ENCODE results near the gene OPHN1. TPM values are rescaled to one million over a fixed set of nuclear protein-coding genes. Genes with fewer than 3 reads are reported as not detected.

The OPHN1 gene
- total RNA-seq, 2 donors from 2014 or later = 2.5 to 4.3 TPM

GRCh38 chrX:68421636-68422035, 11.7 kb downstream of the OPHN1 start:
- no peaks in the 10 kb centered on the region for H3K36me3 ChIP-seq
- H3K27ac ChIP-seq = no peak overlapping the region
- DNase-seq (ENCODE audit: low spot score) = no peak
- no peak for TF ChIP-seq CTCF (IDR thresholded peaks at IDR 0.05)
- no peaks in the 10 kb centered on the region for H3K27me3 ChIP-seq
- H3K4me1 ChIP-seq = peaks cover 0 to 4% of the 10 kb centered on the region in 2 donors
- H3K9me3 ChIP-seq = no peaks in the 10 kb centered on the region
- no peak overlapping the region for H3K4me3 ChIP-seq

- Histone ChIP-seq H3K9me3 (no peaks in the 10 kb centered on the region), H3K4me3 (no peak overlapping the region), H3K36me3 (no peaks in the 10 kb centered on the region), H3K27me3 (no peaks in the 10 kb centered on the region), H3K27ac (no peak overlapping the region), H3K4me1 (peaks cover 0 to 7% of the 10 kb centered on the region in 2 donors)
- TF ChIP-seq CTCF (IDR thresholded peaks at IDR 0.05) = no peak
- DNase-seq (ENCODE audit: low spot score) = no peak
Measured at GRCh38 chrX:68420559-68420958, 12.7 kb downstream of the OPHN1 start.

GRCh38 chrX:68419975-68420374, 13.3 kb downstream of the OPHN1 start:
- H3K36me3 ChIP-seq = no peaks in the 10 kb centered on the region
- H3K27ac ChIP-seq = no peak overlapping the region
- H3K9me3 ChIP-seq = no peaks in the 10 kb centered on the region
- no peaks in the 10 kb centered on the region for H3K27me3 ChIP-seq
- peaks cover 0 to 10% of the 10 kb centered on the region in 2 donors for H3K4me1 ChIP-seq
- H3K4me3 ChIP-seq = no peak overlapping the region
- no peak for DNase-seq (ENCODE audit: low spot score)
- no peak for TF ChIP-seq CTCF (IDR thresholded peaks at IDR 0.05)

GRCh38 chrX:68417651-68418050, 15.6 kb downstream of the OPHN1 start:
- Histone ChIP-seq H3K4me1 (peaks cover 0 to 10% of the 10 kb centered on the region in 2 donors), H3K4me3 (no peak overlapping the region), H3K27ac (no peak overlapping the region), H3K36me3 (no peaks in the 10 kb centered on the region), H3K9me3 (no peaks in the 10 kb centered on the region), H3K27me3 (no peaks in the 10 kb centered on the region)
- no peak for TF ChIP-seq CTCF (IDR thresholded peaks at IDR 0.05)
- no peak for DNase-seq (ENCODE audit: low spot score)

GRCh38 chrX:68416592-68416991, 16.7 kb downstream of the OPHN1 start:
- Histone ChIP-seq H3K36me3 (no peaks in the 10 kb centered on the region), H3K4me1 (peaks cover 0 to 10% of the 10 kb centered on the region in 2 donors), H3K4me3 (no peak overlapping the region), H3K9me3 (no peaks in the 10 kb centered on the region), H3K27ac (no peak overlapping the region), H3K27me3 (no peaks in the 10 kb centered on the region)
- DNase-seq (ENCODE audit: low spot score) = no peak
- TF ChIP-seq CTCF (IDR thresholded peaks at IDR 0.05) = no peak

GRCh38 chrX:68415316-68415715, 18.0 kb downstream of the OPHN1 start:
- no peak for DNase-seq (ENCODE audit: low spot score)
- Histone ChIP-seq H3K27ac (peak overlapping the region in 1 of 2 donors; percentile 51), H3K4me3 (no peak overlapping the region), H3K9me3 (no peaks in the 10 kb centered on the region), H3K36me3 (no peaks in the 10 kb centered on the region), H3K27me3 (no peaks in the 10 kb centered on the region), H3K4me1 (peaks cover 0 to 8% of the 10 kb centered on the region in 2 donors)
- no peak for TF ChIP-seq CTCF (IDR thresholded peaks at IDR 0.05)
